HuH-7 (cell line): ENCODE measurements around the gene PLRG1.
"Not testable (repeated sequence)": the region's sequence is repeated elsewhere in the genome, so short reads cannot be mapped to it uniquely, and the experiment has no call there.

Experiments used
- DNase-seq: peaks from one replicate; pipeline ENCODE4 v3.0.0; 2011; ENCODE audit warnings: low spot score

PLRG1 gene

GRCh38 chr4:154549894-154550790 lies at the start of gene PLRG1:
TSS of gene PLRG1 (minus strand) at chr4:154550400. CDS start at chr4:154550308, 92 bp downstream.
- DNase-seq = peak; percentile 75

- DNase-seq = no peak
These were observed 47.9 kb upstream of the PLRG1 start for GRCh38 chr4:154597798-154598774.

- DNase-seq = not testable (repeated sequence)
These were observed 47.1 kb upstream of the PLRG1 start for GRCh38 chr4:154597281-154597680.

- no peak for DNase-seq
These were observed 45.6 kb upstream of the PLRG1 start for GRCh38 chr4:154595807-154596206.

GRCh38 chr4:154594343-154594742 lies 44.1 kb upstream of the PLRG1 start:
- DNase-seq = not testable (repeated sequence)

GRCh38 chr4:154593868-154594267 lies 43.7 kb upstream of the PLRG1 start:
- no peak for DNase-seq

- no peak for DNase-seq
These were observed 41.7 kb upstream of the PLRG1 start for GRCh38 chr4:154591890-154592289.

GRCh38 chr4:154590329-154591006 lies 40.3 kb upstream of the PLRG1 start, which contains the start of gene FGA:
TSS of gene FGA (minus strand) at chr4:154590742. CDS start at chr4:154590687, 55 bp downstream.
- DNase-seq = peak; percentile 46

GRCh38 chr4:154589296-154590197 lies 39.3 kb upstream of the PLRG1 start:
- no peak for DNase-seq

- DNase-seq = no peak
These were observed 38.0 kb upstream of the PLRG1 start for GRCh38 chr4:154588198-154588597.

- DNase-seq = no peak
These were observed 36.3 kb upstream of the PLRG1 start for GRCh38 chr4:154586296-154587033.

- no peak for DNase-seq
These were observed 35.3 kb upstream of the PLRG1 start for GRCh38 chr4:154585369-154586018.

GRCh38 chr4:154584259-154584658 lies 34.1 kb upstream of the PLRG1 start:
- no peak for DNase-seq

- DNase-seq = no peak
These were observed 33.5 kb upstream of the PLRG1 start for GRCh38 chr4:154583677-154584076.

GRCh38 chr4:154583230-154583629 lies 33.0 kb upstream of the PLRG1 start:
- no peak for DNase-seq

GRCh38 chr4:154582723-154583122 lies 32.5 kb upstream of the PLRG1 start:
- DNase-seq = no peak

- no peak for DNase-seq
These were observed 29.7 kb upstream of the PLRG1 start for GRCh38 chr4:154579927-154580326.

GRCh38 chr4:154578919-154579318 lies 28.7 kb upstream of the PLRG1 start:
- DNase-seq = no peak

GRCh38 chr4:154577324-154577723 lies 27.1 kb upstream of the PLRG1 start:
- peak; percentile 45 for DNase-seq

- DNase-seq = no peak
These were observed 24.1 kb upstream of the PLRG1 start for GRCh38 chr4:154574311-154574710.
